ENCODE measurements around the gene CADM1. TPM values are rescaled to one million over a fixed set of nuclear protein-coding genes. Genes with fewer than 3 reads are reported as not detected.

CADM1 gene
- total RNA-seq, 1 experiment from 2014 or later, result 0.79 TPM

- Histone ChIP-seq H3K9me3 (ENCODE audit: control insufficient read depth in 1 of 2, insufficient read depth in 1 of 2, low read depth in 1 of 2, low read length in 2 of 2) (peaks cover 0 to 3% of the 10 kb centered on the region in 2 experiments; a peak in 1 of 4 replicates), H3K79me2 (ENCODE audit: insufficient read depth, low read length) (no peaks in the 10 kb centered on the region), H4K20me1 (ENCODE audit: insufficient read depth) (no peaks in the 10 kb centered on the region), H3K4me1 (ENCODE audit: control insufficient read depth in 1 of 2, insufficient read depth in 2 of 2, low read length in 2 of 2) (no peaks in the 10 kb centered on the region), H3K9ac (ENCODE audit: low read length) (no peak overlapping the region), H2AFZ (ENCODE audit: low read depth, low read length, poor library complexity, severe bottlenecking) (no peak overlapping the region), H3K4me2 (ENCODE audit: low read length) (no peak overlapping the region), H3K36me3 (ENCODE audit: control insufficient read depth in 1 of 2, insufficient read depth in 2 of 2, low read length in 2 of 2) (no peaks in the 10 kb centered on the region), H3K4me3 (replicated peaks in 1 of 2; ENCODE audit: low read depth in 1 of 2, low read length in 2 of 2) (no peak overlapping the region), H3K27me3 (ENCODE audit: insufficient read depth, low read length) (no peaks in the 10 kb centered on the region), H3K27ac (ENCODE audit: low read depth, low read length) (no peak overlapping the region), H3K9me2 (ENCODE audit: insufficient read depth) (no peaks in the 10 kb centered on the region)
- no peak for TF ChIP-seq CEBPB (IDR thresholded peaks at IDR 0.05; ENCODE audit: low read depth)
- no peak for ATAC-seq
- POLR2A ChIA-PET, result no interaction called here
- no TSS peak for BruUV-seq (replicated peaks)
- intact Hi-C loops (cut with micrococcal nuclease), result no loop called here
- CTCF ChIA-PET, result no interaction called here
- DNase-seq (ENCODE audit: low read depth, low spot score), result no peak
- RAD21 ChIA-PET (ENCODE audit: low non-redundant PET in 1 of 2, low total read pairs in 2 of 2, uncharacterized antibody in 2 of 2, unreplicated experiment in 2 of 2), result no interaction called here
Measured at GRCh38 chr11:115158053-115158452, 346.2 kb downstream of the CADM1 start.

- intact Hi-C loops (cut with micrococcal nuclease), result no loop called here
- TF ChIP-seq SRF (IDR thresholded peaks at IDR 0.05; ENCODE audit: low read depth) (no peak), POLR2A (IDR thresholded peaks at IDR 0.05; ENCODE audit: borderline replicate concordance, extremely low read depth, insufficient read depth, insufficient read length) (no peak), POLR2AphosphoS5 (IDR thresholded peaks at IDR 0.05; ENCODE audit: low read depth, low read length) (no peak), RAD21 (IDR thresholded peaks at IDR 0.05; ENCODE audit: low read depth) (no peak), ELF1 (IDR thresholded peaks at IDR 0.05; ENCODE audit: borderline replicate concordance, low read depth) (no peak), ZBTB33 (IDR thresholded peaks at IDR 0.05; ENCODE audit: extremely low read depth, insufficient replicate concordance, low read length) (no peak), MAX (IDR thresholded peaks at IDR 0.05) (no peak), CTCF (IDR thresholded peaks at IDR 0.05 in 2 of 3, conservative IDR thresholded peaks at IDR 0.05 in 1 of 3; ENCODE audit: borderline replicate concordance in 1 of 3, insufficient read depth in 1 of 3, low read depth in 2 of 3, low read length in 2 of 3) (no peak), ZNF274 (IDR thresholded peaks at IDR 0.05; ENCODE audit: low read depth, low read length) (no peak), SIN3A (IDR thresholded peaks at IDR 0.05; ENCODE audit: low read depth) (no peak), EZH2 (IDR thresholded peaks at IDR 0.05) (no peak), ZFX (IDR thresholded peaks at IDR 0.05) (no peak), SP1 (IDR thresholded peaks at IDR 0.05; ENCODE audit: low read depth) (no peak), YY1 (IDR thresholded peaks at IDR 0.05; ENCODE audit: extremely low read depth, insufficient replicate concordance, low read depth, low read length) (no peak)
Measured at GRCh38 chr11:115157247-115157646, 347.0 kb downstream of the CADM1 start.

More at GRCh38 chr11:115157247-115157646, 347.0 kb downstream of the CADM1 start:
- no peak overlapping the region for H3K9ac ChIP-seq (ENCODE audit: low read length)
- no peaks in the 10 kb centered on the region for H3K27me3 ChIP-seq (ENCODE audit: insufficient read depth, low read length)
- H3K4me1 ChIP-seq (ENCODE audit: control insufficient read depth in 1 of 2, insufficient read depth in 2 of 2, low read length in 2 of 2), result no peaks in the 10 kb centered on the region
- BruUV-seq (replicated peaks), result no TSS peak
- H3K27ac ChIP-seq (ENCODE audit: low read depth, low read length), result no peak overlapping the region
- H3K79me2 ChIP-seq (ENCODE audit: insufficient read depth, low read length), result no peaks in the 10 kb centered on the region
- no peak overlapping the region for H3K4me2 ChIP-seq (ENCODE audit: low read length)
- ChIA-PET CTCF (no interaction called here), RAD21 (ENCODE audit: low non-redundant PET in 1 of 2, low total read pairs in 2 of 2, uncharacterized antibody in 2 of 2, unreplicated experiment in 2 of 2) (no interaction called here), POLR2A (no interaction called here)
- no peak overlapping the region for H3K4me3 ChIP-seq (replicated peaks in 1 of 2; ENCODE audit: low read depth in 1 of 2, low read length in 2 of 2)
- ATAC-seq (no peak), DNase-seq (ENCODE audit: low read depth, low spot score) (no peak)
- H4K20me1 ChIP-seq (ENCODE audit: insufficient read depth), result no peaks in the 10 kb centered on the region
- no peak overlapping the region for H2AFZ ChIP-seq (ENCODE audit: low read depth, low read length, poor library complexity, severe bottlenecking)
- H3K36me3 ChIP-seq (ENCODE audit: control insufficient read depth in 1 of 2, insufficient read depth in 2 of 2, low read length in 2 of 2), result no peaks in the 10 kb centered on the region
- peaks cover 0 to 3% of the 10 kb centered on the region in 2 experiments; a peak in 1 of 4 replicates for H3K9me3 ChIP-seq (ENCODE audit: control insufficient read depth in 1 of 2, insufficient read depth in 1 of 2, low read depth in 1 of 2, low read length in 2 of 2)
- H3K9me2 ChIP-seq (ENCODE audit: insufficient read depth), result no peaks in the 10 kb centered on the region

All from HCT116 (cell line).